SU-DHL-6 (cell line): ENCODE data around the gene PER2.

Experiments
- CTCF ChIP-seq: fragments of 200-600 bp; sonication (generic); IDR thresholded peaks from one replicate; pipeline ENCODE4 v1.5.1; 2017; ENCODE audit warnings: antibody characterized with exemption, mild to moderate bottlenecking, low read length, moderate library complexity; ENCODE audit not compliant: insufficient read depth, poor library complexity, severe bottlenecking
- EZH2phosphoT487 ChIP-seq: fragments of 200-600 bp; sonication (generic), shearing (Covaris generic); conservative IDR thresholded peaks from 2 replicates; pipeline ENCODE4 v1.6.1; 2018; ENCODE audit warnings: mild to moderate bottlenecking, antibody characterized with exemption, low read length, moderate library complexity, mixed read lengths

GRCh38 chr2:238225911-238226697 lies 62.3 kb downstream of the PER2 start:
- TF ChIP-seq CTCF (no peak), EZH2phosphoT487 (no peak)
